ENCODE measurements around the gene CPAMD8.
"Not testable (repeated sequence)": the region's sequence is repeated elsewhere in the genome, so short reads cannot be mapped to it uniquely, and the experiment has no call there.

CPAMD8 gene

DNA sequence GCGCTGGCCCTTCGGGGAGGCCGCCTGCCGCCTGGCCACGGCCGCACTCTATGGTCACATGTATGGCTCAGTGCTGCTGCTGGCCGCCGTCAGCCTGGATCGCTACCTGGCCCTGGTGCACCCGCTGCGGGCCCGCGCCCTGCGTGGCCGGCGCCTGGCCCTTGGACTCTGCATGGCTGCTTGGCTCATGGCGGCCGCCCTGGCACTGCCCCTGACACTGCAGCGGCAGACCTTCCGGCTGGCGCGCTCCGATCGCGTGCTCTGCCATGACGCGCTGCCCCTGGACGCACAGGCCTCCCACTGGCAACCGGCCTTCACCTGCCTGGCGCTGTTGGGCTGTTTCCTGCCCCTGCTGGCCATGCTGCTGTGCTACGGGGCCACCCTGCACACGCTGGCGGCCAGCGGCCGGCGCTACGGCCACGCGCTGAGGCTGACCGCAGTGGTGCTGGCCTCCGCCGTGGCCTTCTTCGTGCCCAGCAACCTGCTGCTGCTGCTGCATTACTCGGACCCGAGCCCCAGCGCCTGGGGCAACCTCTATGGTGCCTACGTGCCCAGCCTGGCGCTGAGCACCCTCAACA is 136.6 kb downstream of the CPAMD8 start:
- DNase-seq: no peak

DNA sequence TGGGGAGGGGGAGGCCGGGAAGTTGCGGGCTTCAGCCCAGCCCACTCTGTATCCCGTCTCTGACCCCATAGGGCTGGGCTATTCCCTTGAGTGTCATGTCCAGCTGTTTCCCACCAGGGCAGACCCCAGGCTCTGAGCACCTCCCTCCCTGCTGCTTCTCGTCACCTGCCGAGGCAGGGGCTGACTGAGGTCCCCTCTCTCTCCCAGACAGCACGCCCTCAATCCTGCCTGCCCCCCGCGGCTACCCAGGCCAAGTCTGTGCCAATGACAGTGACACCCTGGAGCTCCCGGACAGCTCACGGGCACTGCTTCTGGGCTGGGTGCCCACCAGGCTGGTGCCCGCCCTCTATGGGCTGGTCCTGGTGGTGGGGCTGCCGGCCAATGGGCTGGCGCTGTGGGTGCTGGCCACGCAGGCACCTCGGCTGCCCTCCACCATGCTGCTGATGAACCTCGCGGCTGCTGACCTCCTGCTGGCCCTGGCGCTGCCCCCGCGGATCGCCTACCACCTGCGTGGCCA is 137.2 kb downstream of the CPAMD8 start:
- no peak for DNase-seq

DNA sequence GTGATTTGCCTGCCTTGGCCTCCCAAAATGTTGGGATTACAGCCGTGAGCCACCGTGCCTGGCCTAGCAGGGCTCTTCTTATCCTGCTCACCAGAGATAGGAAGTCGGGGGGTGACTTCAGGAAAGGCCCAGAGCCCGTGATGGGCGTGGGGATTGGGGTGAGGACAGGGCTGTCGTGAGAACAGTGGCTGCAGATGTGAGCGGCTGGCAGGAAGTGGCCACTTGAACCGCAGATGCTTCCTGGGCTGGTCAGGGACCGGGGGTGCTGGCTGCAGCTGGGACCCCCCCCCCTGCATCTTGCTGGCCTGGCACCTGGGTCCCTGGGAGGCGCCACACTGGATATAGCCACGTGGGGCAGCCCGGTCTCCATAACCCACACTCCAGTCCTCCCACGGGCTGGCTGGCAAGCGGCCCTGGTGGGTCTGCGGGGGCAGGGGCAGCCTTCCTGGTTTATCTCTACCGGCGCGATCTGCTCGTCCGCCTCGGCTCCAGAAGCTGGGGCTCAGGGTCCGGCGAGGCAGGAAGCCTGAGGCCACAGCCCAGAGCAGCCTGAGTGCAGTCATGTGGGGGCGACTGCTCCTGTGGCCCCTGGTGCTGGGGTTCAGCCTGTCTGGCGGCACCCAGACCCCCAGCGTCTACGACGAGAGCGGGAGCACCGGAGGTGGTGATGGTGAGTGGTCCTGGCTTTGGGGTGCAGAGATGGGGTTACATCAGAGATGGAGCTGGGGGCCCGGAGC is 137.8 kb downstream of the CPAMD8 start, which contains the start of gene F2RL3:
TSS of gene F2RL3 (plus strand) at position 371 of the 737 bp plus-strand sequence. CDS start at position 562, 191 bp downstream.
- no peak for DNase-seq

DNA sequence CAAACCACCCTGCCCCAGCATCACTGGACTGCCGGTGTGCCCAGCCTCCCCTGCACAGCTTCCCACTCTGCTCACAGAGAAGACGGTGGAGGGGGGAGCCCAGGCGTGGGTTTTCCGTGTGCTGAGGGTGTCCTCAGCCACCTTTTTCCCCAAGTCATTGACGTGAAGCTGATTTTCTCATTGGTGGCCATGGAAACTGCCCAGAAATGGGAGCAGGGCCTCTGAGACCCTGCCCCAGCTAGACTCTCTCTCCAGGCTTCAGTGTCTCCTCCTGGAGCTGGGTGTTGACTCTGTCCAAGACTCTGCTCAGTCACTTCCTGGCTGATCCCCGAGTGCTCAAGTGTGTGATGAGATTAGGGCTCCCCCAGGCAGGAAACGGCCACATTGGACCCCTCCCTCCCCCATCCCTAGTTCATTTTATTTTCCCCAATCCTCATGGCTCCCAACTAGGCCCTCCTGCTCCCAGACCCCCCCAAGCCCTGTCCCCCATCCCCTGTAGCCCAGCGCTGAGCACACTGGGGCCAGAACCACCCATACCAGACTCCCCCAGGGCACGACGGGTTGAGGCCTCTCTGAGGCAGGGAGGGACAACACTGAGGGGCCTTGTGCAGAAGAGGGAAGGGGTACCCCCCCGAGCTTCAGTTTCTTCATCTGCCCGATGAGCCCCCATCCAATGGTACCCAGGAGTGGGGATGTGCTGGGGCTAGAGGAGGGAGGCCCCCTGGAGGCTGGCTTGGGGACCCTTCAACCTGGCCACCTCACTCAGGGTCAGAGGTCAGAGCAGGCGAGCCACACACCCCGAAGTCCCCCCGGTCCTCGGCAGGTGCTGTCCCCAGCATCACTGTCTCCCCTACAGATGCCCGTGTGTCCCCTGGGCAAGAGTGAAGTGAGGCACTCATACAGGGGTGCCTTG is 139.0 kb downstream of the CPAMD8 start:
- no peak for DNase-seq

DNA sequence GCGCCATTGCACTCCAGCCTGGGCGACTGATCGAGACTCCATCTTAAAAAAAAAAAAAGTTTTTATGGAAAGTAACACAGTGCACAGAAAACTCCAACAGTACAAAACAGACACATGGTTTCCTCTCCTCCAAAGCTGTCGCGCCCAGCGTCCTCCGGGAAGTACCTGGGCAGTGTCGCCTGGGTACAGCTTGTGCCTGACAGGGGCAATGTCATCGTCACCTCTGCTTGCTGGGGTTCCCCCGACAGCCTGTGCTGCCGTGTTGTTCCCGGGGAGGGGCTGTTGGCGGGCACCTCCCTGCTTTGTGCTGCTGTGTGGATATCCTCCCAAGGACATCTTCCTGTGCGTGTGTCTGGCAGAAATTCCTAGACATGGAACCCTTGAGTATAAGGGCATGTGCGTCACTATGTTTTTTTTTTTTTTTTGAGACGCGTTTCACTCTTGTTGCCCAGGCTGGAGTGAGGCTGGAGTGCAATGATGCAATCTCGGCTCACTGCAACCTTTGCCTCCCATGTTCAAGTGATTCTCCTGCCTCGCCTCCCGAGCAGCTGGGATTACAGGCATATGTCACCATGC is 140.2 kb downstream of the CPAMD8 start:
- no peak for DNase-seq

DNA sequence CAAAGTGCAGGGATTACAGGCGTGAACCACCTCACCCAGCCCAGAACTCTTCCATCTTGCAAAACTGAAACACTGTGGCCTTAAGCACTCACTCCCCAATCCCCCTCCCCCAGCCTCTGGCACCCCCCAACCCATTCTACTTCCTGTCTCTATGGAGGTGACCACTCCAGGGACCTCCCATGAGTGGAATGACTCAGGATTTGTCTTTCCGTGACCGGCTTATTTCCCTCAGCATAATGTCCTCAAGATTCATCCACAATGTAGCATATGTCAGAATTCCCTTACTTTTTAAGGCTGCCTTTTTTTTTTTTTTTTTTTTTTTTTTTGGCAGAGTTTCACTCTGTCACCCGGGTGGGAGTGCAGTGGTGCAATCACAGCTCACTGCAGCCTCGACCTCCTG is 141.4 kb downstream of the CPAMD8 start:
- no peak for DNase-seq

DNA sequence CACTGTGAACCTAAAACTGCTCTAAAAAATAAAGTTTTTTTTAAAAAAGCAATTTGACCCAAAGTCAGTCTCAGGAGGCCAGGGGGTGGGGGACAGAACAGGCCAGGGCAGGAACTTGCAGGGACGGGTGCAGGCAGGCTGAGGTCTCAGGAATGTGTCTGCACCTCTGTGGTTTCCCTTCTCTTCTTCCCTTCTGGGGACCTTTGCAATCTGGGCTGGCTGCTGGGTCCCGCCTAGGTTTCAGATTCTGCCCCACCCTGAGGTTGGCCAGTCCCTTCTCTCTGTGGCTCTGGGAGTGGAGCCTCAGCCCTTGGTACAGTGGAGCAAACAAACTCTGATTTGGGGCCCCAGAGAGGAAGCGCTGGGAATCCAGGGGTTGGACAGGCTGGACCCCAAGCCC is 143.1 kb downstream of the CPAMD8 start:
- DNase-seq: no peak

DNA sequence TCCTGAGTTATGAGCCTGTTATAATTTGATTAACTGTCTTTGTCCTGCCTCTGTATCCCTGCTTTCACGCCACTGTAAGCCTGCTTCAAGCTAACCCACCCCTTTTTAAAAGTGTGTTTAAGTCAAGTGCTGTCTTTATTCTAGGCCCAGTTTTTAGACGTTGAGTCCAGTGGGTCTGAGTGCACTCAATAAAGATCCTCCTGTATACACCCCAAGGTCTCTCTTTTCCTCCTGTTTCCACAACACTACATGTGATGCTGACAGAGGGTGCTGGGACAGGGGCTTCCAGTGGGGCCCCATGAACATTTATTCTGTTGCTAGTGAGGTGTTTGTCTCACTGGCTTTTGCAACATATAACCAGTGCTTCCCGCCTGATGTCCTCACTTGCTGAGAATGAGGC is 144.5 kb downstream of the CPAMD8 start:
- no peak for DNase-seq

DNA sequence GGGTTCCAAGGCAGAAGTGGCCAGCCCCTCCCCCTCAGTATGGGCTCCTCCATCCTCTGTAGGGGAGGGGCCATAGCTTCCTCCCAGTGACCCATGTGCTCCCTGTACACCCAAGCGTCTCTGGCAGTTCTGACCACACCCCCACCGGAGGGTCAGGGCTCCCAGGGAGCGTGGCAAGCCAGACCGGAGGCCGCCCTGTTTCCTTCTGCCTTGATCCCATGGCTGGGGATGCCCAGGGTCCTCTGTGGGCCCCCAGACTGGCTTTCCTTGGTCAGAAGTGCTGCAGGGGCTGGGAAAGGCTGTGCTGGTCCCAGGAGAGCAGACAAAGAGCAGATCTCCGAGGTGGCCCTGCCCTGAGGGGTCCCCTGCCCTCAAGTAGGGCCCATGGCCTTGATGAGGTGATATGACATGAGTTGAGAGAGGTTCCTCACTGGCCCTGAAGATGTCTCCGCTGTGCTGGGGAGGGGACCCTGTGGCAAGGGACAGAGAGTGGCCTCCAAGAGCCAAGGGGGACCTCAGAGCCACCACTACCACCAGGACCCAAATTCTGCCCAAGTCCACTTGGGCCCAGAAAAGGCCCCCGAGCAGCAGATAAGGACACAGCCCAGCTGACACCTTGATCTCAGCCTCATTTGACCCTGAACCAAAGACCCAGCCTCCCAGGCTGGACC is 145.6 kb downstream of the CPAMD8 start:
- no peak for DNase-seq

DNA sequence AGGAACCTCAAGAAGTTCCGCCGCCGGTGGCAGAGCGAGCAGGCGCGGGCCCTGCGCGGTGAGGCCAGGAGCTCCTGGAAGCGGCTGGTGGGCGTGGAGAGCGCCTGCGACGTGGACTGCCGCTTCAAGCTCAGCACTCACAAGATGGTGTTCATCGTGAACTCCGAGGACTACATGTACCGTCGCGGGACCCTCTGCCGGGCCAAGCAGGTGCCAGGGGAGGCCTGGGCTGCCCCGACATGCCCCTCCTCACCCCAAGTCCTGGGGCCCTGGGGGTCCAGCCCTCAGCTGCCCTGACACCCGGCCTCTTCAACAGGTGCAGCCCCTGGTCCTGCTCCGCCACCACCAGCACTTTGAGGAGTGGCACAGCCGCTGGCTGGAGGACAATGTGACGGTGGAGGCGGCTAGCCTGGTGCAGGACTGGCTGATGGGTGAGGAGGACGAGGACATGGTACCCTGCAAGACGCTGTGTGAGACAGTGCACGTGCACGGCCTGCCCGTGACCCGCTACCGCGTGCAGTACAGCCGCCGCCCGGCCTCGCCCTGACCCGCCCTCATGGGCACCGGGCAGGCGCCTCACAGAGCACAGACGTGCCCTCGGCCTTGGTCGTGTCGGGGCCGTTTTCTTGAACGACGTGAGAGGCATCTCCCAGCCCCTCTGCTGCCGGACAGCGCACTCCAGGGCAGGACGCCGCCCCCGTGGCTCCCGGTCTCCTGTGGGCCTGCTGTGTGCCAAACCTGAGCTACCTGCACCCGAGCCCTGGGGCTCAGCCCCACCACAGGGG is 148.2 kb downstream of the CPAMD8 start:
- DNase-seq: no peak

DNA sequence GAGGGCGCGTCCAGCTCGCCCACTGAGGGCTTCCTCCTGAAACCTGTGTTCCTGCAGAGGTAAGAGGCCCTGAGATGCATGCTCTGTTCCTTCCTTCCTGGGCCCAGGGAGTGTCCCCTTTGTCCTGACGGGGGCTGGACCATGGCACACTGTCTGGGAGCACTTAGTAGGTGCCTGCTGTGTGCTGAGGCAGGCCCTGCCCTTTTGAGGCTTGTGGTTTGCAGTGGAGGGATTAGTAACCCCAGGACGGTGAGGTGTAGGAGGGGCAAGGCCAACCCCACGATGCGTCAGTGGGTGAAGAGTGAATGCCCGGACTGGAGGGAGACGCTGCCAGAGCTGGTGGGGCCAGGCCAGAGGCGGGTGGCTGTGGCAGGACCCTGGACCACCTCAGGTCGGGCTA is 149.0 kb downstream of the CPAMD8 start:
- DNase-seq: no peak

DNA sequence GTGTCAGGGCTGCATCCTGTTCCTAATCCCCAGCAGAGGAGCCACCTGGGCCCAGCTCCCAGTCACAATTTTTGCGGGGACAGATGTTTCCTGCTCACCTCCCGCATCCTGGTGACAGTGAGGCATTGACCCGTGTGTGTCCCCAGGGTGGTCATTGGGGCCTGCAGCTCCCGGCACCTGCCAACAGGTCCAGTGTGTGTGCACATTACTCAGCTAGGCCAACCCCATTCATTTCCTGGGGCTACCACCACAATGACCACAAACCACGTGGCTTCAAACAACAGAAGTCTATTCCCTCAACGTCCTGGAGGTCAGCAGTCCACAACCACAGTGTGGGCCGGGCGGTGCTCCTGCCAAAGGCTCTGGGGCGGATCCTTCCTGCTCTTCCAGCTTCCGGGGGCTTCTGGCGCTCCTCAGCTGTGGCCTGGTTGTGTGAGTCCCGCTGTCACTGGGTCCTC is 149.7 kb downstream of the CPAMD8 start:
- no peak for DNase-seq

DNA sequence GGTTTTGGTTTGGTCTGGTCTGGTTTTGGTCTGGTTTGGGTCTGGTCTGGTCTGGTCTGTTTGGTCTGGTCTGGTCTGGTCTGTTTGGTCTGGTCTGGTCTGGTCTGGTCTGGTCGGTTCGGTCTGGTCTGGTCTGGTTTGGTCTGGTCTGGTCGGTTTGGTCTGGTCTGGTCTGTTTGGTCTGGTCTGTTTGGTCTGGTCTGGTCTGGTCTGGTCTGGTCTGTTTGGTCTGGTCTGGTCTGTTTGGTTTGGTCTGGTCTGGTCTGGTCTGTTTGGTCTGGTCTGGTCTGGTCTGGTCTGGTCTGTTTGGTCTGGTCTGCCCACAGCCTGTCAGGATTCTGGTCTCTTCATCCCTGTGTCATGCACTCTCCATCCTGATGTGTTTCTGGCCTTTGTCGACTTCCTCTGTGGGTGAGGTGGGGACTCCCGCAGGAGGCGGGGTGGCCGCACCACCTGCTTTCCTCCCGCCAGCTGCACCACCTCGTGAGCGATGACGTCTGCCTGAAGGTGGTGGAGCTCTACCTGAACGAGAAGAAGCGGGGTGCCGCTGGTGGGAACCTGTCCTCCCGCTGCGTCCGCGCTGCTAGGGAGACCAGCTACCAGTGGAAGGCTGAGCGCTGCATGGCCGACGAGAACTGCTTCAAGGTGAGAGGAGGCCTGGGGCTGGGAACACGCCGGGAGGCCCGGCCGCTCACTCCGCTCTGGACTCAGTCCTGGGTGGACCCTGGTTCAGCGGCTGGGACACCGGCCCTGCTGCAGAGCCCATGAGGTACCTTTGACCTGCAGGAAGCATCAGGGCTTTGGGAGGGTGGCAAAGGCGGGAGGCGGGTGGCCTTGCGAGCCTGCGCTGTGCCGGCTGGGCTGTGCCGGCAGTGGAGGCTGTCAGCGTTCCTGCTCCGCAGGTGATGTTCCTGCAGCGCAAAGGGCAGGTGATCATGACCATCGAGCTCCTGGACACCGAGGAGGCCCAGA is 150.7 kb downstream of the CPAMD8 start:
- no peak for DNase-seq

DNA sequence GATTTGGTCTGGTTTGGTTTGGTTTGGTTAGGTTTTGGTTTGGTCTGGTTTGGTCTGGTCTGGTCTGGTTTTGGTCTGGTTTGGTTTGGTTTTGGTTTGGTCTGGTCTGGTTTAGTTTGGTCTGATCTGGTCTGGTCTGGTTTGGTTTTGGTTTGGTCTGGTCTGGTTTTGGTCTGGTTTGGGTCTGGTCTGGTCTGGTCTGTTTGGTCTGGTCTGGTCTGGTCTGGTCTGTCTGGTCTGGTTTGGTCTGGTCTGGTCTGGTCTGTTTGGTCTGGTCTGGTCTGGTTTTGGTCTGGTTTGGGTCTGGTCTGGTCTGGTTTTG is 151.7 kb downstream of the CPAMD8 start:
- not testable (repeated sequence) for DNase-seq

DNA sequence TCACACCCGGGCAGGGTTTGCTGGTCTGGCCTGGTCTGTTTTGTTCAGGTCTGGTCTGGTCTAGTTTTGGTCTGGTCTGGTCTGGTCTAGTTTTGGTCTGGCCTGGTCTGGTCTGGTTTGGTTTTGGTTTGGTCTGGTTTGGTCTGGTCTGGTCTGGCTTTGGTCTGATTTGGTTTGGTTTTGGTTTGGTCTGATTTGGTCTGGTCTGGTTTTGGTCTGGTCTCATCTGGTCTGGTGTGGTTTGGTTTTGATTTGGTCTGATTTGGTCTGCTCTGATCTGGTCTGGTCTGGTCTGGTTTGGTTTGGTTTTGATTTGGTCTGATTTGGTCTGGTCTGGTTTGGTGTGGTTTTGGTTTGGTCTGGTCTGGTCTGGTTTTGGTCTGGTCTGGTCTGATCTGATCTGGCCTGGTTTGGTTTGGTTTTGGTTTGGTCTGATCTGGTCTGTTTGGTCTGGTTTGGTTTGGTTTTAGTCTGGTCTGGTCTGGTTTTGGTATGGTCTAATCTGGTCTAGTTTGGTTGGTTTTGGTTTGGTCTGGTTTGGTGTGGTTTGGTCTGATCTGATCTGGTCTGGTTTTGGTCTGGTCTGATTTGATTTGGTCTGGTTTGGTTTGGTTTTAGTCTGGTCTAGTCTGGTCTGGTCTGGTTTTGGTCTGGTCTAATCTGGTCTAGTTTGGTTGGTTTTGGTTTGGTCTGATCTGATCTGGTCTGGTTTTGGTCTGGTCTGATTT is 152.2 kb downstream of the CPAMD8 start:
- no peak for DNase-seq

DNA sequence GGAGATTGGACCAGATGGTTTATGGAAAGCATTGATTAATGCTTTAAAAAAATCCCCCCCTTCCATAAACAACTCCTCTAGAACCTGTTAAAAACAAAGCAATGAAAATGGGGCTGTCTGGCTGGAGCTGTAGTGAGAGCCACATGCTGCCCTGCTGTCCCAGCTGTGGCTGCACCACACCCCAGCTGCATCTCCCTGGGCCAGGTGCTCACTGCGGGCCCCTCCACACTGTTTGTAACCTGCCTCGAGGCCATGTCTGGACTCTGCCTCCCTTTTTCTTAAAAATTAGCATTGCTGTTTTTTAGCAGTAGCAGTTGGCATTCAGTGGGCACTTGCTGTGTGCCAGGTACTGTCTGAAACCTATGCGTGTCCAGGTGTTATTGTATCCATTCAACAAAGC is 153.0 kb downstream of the CPAMD8 start:
- DNase-seq: no peak

DNA sequence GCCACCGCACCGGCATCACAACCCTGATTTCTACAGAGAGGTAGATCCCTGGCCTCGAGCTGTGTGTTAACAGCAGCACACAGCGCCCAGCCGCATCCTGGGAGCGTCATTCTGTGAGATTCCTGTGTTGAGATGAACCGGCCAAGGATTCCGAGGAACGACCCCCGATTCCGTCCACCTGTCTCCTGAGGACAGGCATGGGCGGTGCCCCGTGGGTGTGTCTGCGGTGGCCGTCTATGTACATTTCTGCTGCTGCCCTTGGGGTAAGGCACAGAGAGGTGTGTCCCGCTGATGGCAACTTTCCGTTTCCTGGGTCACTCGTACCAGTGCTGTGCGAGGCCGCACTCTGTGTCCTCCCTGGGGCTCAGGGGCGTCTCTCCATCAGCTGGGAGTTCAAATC is 153.9 kb downstream of the CPAMD8 start:
- DNase-seq: no peak

DNA sequence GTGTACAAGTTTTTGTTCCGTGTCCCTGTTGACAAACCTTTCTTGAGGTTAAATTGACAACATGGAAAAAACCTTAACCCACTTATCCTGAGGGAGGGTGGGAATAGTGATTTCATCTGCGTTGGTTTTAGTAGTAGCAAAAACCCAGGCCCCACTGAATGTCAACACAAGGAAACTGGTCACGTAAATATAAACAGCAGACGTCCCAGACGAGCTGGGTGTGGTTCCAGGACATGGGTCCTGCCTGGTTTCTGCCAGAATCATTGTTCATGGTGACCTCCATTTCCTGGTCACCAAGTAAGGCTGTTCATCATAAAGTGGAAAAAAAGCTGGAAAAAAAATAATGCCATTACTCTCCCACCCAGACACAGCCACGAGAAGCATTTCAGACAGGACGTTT is 154.7 kb downstream of the CPAMD8 start:
- DNase-seq: no peak

DNA sequence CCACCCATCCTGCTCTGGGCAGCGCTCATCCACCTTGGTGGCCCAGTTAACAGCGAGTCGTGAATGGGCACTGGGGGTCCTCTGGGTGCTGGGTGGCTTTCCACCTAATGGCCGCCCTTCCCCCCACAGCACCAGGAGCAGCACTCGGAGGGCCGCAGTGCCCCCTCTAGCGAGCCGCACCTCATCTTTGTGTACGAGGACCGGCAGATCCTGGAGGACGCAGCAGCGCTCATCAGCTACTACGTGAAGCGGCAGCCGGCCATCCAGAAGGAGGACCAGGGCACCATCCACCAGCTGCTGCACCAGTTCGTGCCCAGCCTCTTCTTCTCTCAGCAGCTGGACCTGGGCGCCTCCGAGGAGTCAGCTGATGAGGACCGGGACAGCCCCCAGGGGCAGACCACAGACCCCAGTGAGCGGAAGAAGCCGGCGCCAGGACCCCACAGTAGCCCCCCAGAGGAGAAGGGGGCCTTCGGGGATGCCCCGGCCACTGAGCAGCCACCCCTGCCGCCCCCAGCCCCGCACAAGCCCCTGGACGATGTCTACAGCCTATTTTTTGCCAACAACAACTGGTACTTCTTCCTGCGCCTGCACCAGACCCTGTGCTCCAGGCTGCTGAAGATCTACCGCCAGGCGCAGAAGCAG is 157.2 kb downstream of the CPAMD8 start:
- DNase-seq: no peak

Measured in activated CD8-positive, alpha-beta memory T cell treated with anti-CD3 and anti-CD28 coated beads, Interleukin-2, amount 50 U/mL, for 4 hours (primary cell).